Retina (tissue), 1 donor: ENCODE measurements around the gene SH3RF2.
"Not testable (repeated sequence)": the region's sequence is repeated elsewhere in the genome, so short reads cannot be mapped to it uniquely, and the experiment has no call there.

Source experiments
- DNase-seq: peaks from one replicate; pipeline ENCODE4 v3.0.0-alpha.2; 2016

SH3RF2 gene

GRCh38 chr5:145981589-145982571, 45.5 kb downstream of the SH3RF2 start:
- DNase-seq, result no peak

DNA sequence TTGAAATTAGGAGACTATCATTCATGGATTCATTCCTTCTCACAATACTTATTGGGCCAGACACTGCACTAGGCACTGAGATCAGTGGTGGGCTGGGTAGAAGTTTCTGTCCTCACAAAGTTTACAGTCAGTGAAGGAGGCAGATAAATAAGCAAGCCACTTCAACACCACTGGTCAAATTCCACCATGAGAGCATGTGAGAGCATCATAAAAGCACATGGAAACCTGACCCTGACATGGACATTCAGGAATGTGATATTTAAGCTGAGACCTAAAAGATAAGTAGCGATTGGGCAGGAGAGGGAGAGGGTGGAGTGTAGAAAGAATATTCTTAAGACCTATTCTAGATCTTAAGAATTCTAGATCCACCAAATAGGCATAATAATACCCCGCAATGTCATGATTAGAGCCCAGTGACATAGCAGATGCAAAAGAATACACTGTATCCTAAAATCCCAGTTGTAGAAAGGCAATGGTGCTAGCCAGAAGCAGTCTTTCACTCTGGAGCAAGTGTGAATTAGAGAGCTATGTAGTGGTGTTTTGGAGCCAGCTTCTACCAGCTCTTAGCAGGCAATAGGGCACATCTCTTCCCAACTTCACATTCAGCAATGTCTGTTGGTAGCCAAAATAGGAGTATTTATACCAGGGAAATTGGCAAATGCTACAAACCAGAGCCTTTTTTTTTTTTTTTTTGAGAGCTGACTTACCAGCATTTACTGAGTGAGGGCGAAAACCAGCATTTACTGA, 46.4 kb downstream of the SH3RF2 start:
- no peak for DNase-seq

- DNase-seq, result no peak
Observed at GRCh38 chr5:145983446-145983845, 47.1 kb downstream of the SH3RF2 start.

- no peak for DNase-seq
Observed at GRCh38 chr5:145984072-145984471, 47.7 kb downstream of the SH3RF2 start.

DNA sequence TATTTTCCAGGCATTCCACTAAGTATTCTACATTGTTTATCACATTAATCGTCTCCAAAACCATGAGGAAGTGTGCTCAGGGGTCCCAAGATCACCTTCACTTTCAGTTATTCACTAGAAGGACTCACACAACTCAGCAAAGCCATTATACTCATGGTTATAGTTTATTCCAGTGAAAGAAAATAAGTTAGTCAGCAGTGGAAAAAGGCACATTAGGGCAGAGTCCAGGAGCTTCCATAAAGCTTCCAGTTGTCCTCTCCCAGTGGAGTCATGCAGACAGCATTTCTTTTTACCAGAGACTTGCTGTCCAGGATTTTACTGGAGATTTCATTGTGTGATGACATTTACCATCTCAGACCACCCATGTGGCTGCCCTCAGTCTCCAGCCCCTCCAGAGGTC, 51.5 kb downstream of the SH3RF2 start:
- DNase-seq, result no peak

GRCh38 chr5:145988993-145989392, 52.6 kb downstream of the SH3RF2 start:
- DNase-seq, result no peak

GRCh38 chr5:145989428-145989827, 53.0 kb downstream of the SH3RF2 start:
- no peak for DNase-seq

DNA sequence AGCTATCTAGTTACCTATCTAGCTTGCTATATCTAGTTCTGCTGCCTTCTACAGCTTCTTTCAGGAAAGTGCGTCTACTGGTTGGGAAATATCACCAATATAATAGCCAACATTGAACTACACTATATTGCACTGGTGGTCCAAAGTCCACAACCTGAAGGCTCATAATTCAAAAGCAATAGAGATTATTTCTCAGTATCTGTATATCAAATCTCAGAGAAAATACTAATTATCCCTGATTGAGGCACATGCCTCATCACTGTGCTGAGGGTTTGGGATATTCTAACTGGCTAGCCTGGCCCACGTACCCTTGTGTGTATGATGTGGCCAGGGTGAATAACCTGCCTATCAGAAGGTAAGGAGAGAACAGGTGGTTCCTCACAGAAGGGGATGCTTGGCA, 53.8 kb downstream of the SH3RF2 start:
- no peak for DNase-seq

- DNase-seq, result no peak
Observed at GRCh38 chr5:145991044-145991575, 54.7 kb downstream of the SH3RF2 start.

DNA sequence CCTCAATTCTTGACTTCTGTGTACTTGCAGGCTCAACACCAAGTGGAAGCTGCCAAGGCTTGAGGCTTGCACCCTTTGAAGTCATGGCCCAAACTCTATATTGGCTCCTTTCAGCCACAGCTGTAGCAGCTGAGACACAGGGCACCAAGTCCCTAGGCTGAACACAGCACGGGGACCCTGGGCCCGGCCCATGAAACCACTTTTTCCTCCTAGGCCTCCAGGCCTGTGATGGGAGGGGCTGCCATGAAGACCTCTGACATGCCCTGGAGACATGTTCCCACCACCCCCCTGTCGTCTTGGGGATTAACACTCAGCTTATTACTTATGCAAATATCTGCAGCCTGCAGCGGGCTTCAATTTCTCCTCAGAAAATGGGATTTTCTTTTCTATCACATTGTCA, 57.2 kb downstream of the SH3RF2 start:
- not testable (repeated sequence) for DNase-seq

- DNase-seq, result no peak
Observed at GRCh38 chr5:145996135-145996534, 59.8 kb downstream of the SH3RF2 start.

DNA sequence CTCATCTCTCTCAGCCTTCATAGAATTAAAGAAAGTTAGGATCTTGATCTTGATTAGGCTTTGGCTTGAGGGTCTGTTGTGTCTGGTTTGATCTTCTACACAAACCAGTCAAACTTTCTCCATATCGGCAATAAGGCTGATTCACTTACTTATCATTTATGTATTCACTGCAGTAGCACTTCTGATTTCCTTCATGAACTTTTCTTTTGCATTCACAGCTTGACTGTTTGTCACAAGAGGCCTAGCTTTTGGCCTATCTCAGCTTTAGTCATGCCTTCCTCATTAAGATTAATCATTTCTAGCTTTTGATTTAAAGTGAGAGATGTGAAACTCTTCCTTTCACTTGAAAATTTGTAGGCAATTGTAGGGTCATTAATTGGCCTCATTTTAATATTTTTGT, 62.8 kb downstream of the SH3RF2 start:
- DNase-seq, result no peak

DNA sequence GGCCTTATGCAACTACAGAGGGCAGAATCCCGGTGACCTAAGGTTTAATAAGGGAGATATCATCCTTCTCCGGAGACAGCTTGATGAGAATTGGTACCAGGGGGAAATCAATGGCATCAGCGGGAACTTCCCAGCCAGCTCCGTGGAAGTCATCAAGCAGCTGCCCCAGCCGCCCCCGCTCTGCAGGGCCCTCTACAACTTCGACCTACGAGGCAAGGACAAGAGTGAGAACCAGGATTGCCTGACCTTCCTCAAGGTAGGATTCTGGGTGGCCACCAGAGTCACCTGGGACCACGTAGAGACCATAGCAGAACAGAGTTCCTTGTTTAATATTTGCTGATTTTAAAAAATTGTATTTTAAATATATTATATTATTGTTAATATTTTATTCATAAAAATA, 63.7 kb downstream of the SH3RF2 start:
- no peak for DNase-seq

DNA sequence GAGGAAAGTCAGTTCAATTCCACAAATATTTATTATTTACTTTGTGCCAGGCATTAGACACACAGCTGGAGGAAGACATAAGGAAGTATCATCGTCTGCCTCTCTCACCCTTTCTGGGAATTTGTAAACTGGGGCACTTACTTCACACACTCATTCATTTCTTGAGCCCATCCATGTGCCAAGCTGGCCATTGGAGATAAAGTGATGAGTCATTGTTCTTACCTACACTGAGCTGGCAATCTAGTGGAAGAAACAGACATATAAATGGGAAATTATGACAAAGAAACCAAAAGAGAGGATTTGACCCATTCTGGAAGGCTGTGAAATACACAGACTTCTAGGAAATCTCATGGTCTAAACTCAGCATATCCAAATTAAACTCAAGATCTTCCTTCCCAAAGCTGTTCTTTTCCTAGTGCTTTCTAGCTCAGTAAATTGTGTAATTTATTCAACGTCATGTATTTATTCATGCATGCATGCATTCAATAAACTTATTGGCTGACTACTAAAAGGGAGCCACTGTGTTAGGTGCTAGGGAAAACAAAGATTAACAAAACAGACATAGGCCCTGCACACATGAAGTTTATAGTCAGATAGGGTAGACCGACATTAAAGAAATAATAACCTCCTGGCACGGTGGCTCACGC, 65.3 kb downstream of the SH3RF2 start:
- no peak for DNase-seq

GRCh38 chr5:146002491-146002890, 66.1 kb downstream of the SH3RF2 start:
- no peak for DNase-seq

DNA sequence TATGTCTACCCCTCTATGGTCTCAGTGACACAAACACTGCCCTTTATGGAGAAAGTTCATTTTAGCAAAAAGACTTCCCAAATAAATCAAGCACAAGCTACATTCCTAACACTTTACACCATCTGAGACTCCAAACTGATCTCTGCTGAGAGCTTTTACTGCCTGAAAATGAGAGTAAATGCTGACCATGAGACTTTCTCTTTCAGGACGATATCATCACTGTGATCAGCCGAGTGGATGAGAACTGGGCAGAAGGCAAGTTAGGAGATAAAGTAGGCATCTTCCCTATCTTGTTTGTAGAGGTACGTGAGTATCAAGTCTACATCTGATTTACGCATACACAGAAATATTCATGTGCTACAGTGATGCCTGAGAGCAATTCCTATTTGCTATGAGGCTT, 67.5 kb downstream of the SH3RF2 start:
- no peak for DNase-seq

GRCh38 chr5:146005264-146005663, 68.9 kb downstream of the SH3RF2 start:
- DNase-seq, result no peak

DNA sequence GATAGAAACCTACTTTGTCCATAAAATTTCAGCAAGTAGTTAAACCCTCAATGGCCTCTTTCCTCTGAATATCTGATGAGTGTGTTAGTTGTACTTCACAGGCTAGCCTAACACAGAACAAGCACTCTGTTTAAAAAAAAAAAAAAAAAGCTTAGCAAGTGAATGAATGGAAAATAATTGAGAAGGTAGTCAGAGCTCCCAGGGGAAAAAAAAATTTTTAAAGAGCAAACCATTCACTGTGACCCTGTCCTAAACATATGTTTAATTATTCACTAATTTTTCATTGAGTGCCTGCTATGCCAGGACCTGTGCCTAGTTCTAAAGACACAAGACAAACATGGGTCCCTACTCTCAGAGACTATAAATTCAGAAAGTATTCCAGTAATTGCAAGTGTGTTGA, 69.3 kb downstream of the SH3RF2 start:
- no peak for DNase-seq

- DNase-seq, result no peak
Observed at GRCh38 chr5:146006470-146007190, 70.3 kb downstream of the SH3RF2 start.

- DNase-seq, result no peak
Observed at GRCh38 chr5:146007270-146007669, 70.9 kb downstream of the SH3RF2 start.

GRCh38 chr5:146007989-146008388, 71.6 kb downstream of the SH3RF2 start:
- DNase-seq, result no peak

GRCh38 chr5:146009020-146009419, 72.6 kb downstream of the SH3RF2 start:
- no peak for DNase-seq

GRCh38 chr5:146010447-146010846, 74.1 kb downstream of the SH3RF2 start:
- not testable (repeated sequence) for DNase-seq
